ENCODE data around the gene BCAN.

The BCAN gene

DNA sequence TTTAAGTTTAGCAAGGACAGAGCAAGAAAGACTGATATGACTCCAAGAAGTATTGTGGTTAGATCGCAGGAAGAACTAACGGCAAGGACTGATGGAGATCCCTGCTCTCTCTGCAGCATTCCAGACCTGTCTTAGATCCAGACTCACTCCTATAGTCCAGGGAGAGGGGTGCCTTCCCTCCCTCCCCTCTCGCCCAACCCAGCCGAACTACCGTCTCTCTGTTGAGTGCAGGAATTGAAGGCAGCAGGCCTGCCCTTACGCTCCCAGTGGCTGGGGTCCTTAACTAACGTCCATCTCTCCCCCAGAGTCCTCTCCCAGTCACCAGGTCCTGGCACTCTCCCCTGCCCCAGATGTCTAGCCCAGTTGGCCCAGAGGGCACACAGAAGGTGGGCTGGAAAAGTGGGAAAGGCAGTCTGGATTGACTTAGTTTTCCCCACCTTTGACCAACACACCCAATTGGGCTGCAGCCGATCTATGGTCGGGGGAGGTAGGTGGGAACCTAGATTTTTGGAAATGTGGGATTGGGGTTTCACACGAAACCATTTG is 62.3 kb downstream of the BCAN start:
- no peak for DNase-seq

DNA sequence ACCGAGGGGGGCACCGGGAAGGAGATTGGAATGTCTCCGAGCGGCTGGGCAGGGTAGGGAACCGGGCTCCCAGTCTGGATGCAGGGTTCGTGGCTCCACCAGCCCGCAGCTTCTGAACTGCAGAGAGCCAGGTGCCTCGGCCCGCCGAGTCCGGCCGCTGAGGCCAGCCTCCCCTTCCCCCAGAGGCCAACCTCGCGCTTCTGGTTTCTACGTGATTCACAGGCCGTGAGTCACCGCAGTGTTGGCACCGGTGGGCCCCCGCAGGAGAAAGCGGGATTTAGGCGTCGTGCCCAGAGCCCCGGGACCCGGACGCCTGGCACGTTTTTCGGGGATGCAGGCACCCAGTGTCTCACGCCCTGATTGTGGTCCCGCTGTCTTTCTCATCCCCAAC is 63.0 kb downstream of the BCAN start:
- peak; percentile 82 for DNase-seq

DNA sequence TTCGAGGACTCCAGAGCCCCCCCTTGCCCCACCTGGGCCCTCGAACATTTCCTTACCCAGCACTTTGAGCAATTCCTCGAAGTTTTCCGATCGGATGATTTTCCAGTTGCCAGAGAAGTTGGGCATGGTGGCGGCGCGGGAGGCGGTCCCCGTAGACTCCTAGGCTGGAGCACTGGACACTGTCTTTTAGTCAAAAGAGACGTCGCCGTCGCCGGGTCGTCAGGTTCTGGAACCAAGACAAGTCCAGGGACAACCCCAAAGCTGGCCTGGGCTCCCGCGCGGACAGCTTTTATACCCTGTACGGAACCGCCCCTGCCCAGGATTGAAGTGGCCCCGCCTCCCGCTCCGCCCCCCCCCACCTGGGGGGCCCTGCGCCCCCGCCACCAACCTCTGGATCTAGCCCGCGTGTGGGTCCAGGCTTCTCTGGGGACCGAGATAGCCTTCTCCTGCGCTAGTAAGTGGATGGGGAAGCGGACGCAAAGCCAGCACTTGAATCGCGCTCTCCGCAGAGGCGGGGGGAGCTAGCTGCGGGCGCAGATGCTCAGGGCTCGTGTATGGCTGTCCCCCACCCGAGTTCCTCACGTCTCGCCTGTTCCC is 63.5 kb downstream of the BCAN start, which contains the start of gene CRABP2:
Gene CRABP2 (minus strand): TSS at position 263 of the 597 bp plus-strand sequence. CDS start 137 bp downstream, at position 126.
- DNase-seq, result peak; percentile 65

DNA sequence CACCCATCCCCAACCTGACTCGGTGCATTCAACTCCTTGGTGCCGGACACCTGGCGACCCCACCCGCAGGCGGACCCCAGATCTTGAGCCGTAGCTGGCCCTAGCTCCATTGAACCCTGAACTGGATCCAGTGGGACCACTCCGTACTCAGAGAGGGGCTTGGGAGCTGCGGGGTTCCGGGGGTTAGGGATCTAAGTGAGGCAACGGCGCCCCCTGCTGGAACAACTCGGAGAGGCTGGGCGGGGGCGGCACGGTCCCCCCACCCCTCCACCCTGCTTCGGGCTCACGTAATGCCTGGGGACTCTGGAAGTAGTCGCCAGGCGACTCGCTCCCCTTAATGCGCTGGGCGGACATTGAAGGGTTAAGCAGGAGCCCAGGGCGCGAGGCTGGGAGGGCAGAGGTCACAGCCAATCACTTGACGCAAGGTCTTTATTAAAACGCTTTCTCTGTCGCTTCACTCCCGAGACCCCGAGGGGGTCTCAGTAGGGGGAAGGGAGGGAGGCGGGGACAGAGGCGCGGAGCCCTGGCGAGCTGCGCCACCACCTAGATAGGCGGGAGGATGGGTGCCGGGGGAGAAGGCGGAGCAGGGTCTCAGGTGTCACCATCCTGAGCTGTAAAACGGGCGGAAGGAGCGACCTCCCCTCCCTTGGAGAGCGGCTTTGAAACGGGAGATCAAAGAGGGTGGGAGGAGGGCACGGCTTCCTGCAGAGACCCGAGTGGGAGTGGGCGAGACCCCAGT is 64.2 kb downstream of the BCAN start:
- DNase-seq, result peak; percentile 77

DNA sequence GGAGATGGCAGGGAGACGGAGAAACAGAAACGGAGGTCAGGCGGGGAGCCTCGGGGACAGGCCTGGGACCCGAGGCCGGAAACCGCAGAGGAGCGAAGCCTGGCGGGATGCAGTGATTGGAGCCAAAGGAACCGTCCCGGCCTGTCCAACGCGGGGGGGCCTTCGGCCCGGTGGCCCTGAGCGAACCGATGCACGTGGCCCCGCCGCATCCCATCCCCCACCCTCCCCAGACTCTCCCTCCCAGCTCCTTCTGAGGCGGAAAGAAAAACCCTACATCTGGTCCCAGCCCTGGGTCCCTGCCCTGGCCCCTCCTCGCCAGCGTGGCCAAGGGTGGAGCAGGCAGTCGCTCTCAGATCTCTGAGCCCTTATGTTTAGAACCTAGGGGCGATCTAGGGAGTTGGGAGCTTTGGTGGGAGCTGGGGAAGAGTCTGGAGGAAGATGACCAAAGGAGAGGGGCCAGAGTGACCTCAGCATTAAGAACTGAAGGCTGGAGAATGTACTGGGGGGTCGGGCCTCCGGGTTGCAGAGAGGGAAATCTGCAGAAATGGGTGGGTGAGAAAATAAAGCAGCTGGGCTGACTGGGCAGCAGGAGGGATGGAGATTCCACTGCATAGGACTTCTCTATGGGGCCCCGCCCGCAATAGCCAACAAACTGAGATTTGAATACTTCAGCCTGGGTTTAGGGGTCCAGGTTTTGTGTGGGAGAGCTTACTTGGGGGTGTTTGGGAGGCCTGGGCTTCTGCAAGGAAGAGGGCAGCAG is 64.9 kb downstream of the BCAN start:
- peak; percentile 80 for DNase-seq

DNA sequence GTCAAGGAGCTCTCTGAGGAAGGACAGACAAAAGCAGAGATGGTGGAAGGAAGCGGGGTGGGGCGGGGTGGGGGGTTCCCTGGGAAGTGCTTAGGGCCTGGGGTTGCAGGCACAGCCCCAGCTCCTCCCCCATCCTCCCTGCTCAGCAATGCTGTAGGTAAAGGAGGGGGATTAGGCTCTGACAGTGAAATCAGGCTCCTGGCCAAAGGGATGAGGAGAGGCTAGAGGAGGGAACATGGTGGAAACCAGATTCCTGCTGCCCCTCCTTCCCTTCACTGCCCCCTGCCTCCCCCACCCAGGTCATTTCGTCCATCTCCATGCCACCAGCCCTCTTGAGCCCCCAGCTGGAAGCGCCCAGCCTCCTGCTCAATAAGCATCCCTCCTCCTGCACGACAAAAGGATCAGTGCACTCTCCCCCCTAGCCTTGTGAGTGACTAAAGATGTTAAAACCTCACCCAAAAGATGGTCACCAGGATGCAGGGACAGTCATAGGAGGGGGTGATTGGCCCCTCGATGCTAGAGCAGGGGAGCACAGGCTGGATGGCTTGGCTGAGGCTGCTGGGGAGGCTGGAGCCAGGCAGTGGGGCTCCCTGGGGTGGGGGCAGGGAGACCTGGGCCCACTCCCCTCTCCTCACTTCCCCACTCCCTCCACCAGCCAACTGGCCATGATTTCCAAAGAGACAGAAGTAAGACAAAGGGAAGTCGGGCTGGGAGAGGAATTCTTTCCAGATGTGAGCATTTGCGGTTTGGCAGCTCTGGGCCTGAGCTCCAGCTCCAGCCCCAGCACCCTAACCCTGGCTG is 65.7 kb downstream of the BCAN start:
- peak; percentile 78 for DNase-seq

DNA sequence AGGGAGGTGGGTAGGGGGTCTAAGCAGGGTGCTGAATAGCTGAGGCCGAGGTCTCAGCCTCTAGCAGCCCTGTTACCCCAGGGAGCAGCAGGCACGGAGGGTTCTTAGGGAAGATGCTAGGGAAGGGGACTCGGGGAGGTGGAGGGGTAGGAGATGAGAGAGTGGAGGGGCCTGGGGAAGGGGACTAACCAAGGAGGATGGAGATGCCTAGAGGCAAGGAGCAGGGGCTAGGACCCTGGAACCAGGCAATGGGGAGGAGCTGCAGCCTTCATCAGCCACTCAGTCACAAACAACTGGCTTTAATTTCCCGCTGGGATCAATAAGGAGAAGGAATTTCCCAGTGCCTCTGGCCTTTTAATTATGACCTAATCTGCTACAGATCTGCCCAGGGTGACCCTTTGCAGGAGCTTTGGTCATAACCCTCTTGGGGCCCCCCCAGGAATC is 66.3 kb downstream of the BCAN start:
- DNase-seq, result peak; percentile 28

DNA sequence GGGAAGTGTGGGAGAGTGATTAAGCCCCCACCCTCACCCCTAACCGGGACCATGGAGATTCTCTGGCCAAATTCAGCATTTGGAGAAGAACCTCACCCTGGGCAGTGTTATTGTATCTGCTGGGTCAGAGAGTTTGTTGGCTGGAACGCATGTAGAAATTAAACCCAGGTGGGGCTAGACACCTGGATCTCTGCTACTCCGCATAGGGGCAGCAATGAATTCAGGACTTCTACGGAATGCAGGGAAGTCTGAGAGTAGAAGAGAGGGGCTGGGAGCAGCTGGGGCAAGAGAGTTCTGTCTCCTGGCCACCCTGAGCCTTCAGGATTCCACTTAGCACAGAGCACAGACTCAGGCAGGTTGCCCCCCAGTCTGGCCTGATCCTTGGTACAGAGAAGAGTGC is 67.1 kb downstream of the BCAN start:
- no peak for DNase-seq

All from fibroblast of skin of right biceps (primary cell).